ENCODE results near the gene BLNK.
"Not testable (repeated sequence)": the region's sequence is repeated elsewhere in the genome, so short reads cannot be mapped to it uniquely, and the experiment has no call there.

Gene BLNK

GRCh38 chr10:96310321-96310669 lies 38.9 kb upstream of the BLNK start:
- H3K56ac ChIP-seq (ENCODE audit: low read length), result no peak overlapping the region
- H4K5ac ChIP-seq (ENCODE audit: low read length), result peak overlapping the region; percentile 60
- H3K4me3 ChIP-seq (ENCODE audit: low read length), result no peak overlapping the region
- H3K23ac ChIP-seq (ENCODE audit: low read length), result no peak overlapping the region
- H3K4me1 ChIP-seq (ENCODE audit: control insufficient read depth, low read depth, low read length), result peaks cover 9% of the 10 kb centered on the region
- peak overlapping the region; percentile 77 for H3K27ac ChIP-seq (ENCODE audit: low read depth, low read length)
- no peak overlapping the region for H2AK5ac ChIP-seq (ENCODE audit: low read length)
- H3K4me2 ChIP-seq (ENCODE audit: low read length), result no peak overlapping the region
- WGBS (ENCODE audit: extremely low coverage, insufficient coverage, low lambda C conversion rate), result no CpG with 5 or more reads among the region's 1 CpG
- peak overlapping the region; percentile 78 for H2BK120ac ChIP-seq (ENCODE audit: low read depth, low read length)
- H3K27me3 ChIP-seq (ENCODE audit: insufficient read depth, low read length, poor library complexity), result no peaks in the 10 kb centered on the region
- no peaks in the 10 kb centered on the region for H3K79me1 ChIP-seq (ENCODE audit: low read length)
- peak overlapping the region; percentile 99 for H3K18ac ChIP-seq (ENCODE audit: low read length)
- H3K79me2 ChIP-seq (ENCODE audit: control insufficient read depth, insufficient read depth, low read length), result no peaks in the 10 kb centered on the region
- no peaks in the 10 kb centered on the region for H3K36me3 ChIP-seq (ENCODE audit: control insufficient read depth, insufficient read depth, low read length)
- peak overlapping the region; percentile 74 for H2BK15ac ChIP-seq (replicated peaks; ENCODE audit: low read depth)
- H3K4ac ChIP-seq (ENCODE audit: low read depth, low read length), result peak overlapping the region; percentile 86
- no peak overlapping the region for H2BK5ac ChIP-seq (ENCODE audit: low read length)
- peak; percentile 38 for DNase-seq
- peak overlapping the region; percentile 14 for H4K8ac ChIP-seq (ENCODE audit: low read depth, low read length)
- no peak overlapping the region for H3K9ac ChIP-seq (ENCODE audit: low read length)

- Histone ChIP-seq H2AK5ac (ENCODE audit: low read length) (no peak overlapping the region), H3K4me2 (ENCODE audit: low read length) (no peak overlapping the region), H2BK5ac (ENCODE audit: low read length) (no peak overlapping the region), H4K8ac (ENCODE audit: low read depth, low read length) (no peak overlapping the region), H3K18ac (ENCODE audit: low read length) (peak overlapping the region; percentile 9), H3K27me3 (ENCODE audit: insufficient read depth, low read length, poor library complexity) (no peaks in the 10 kb centered on the region), H3K36me3 (ENCODE audit: control insufficient read depth, insufficient read depth, low read length) (no peaks in the 10 kb centered on the region), H2BK120ac (ENCODE audit: low read depth, low read length) (no peak overlapping the region), H3K4me3 (ENCODE audit: low read length) (no peak overlapping the region), H3K4ac (ENCODE audit: low read depth, low read length) (no peak overlapping the region), H2BK15ac (replicated peaks; ENCODE audit: low read depth) (no peak overlapping the region), H3K9ac (ENCODE audit: low read length) (no peak overlapping the region), H3K56ac (ENCODE audit: low read length) (peak overlapping the region; percentile 46), H3K79me1 (ENCODE audit: low read length) (no peaks in the 10 kb centered on the region), H4K5ac (ENCODE audit: low read length) (no peak overlapping the region), H3K4me1 (ENCODE audit: control insufficient read depth, low read depth, low read length) (peaks cover 9% of the 10 kb centered on the region), H3K27ac (ENCODE audit: low read depth, low read length) (peak overlapping the region; percentile 11), H3K23ac (ENCODE audit: low read length) (no peak overlapping the region), H3K79me2 (ENCODE audit: control insufficient read depth, insufficient read depth, low read length) (no peaks in the 10 kb centered on the region)
- WGBS (ENCODE audit: extremely low coverage, insufficient coverage, low lambda C conversion rate), result no CpG with 5 or more reads among the region's 3 CpGs
- DNase-seq, result peak; percentile 87
Measured at GRCh38 chr10:96309628-96310320, 38.4 kb upstream of the BLNK start.

DNA sequence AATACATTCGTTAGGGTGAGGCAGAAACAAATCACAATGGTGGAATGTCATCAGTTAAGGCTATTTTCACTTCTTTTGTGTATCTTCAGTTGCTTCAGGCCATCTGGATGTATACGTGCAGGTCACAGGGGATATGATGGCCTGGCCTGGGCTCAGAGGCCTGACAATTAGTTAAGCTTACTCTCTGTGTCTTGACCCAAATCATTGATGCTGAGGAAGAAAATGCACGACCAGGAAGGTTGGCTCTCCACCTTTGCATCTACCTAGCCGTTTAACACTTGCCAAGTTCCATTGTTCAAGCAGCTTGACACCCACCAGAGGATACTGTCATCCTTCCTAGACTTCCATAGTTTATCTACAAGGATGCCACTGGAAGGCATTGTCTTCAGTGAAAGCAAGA lies 37.5 kb upstream of the BLNK start:
- H3K23ac ChIP-seq (ENCODE audit: low read length); H3K79me2 ChIP-seq (ENCODE audit: control insufficient read depth, insufficient read depth, low read length); H3K56ac ChIP-seq (ENCODE audit: low read length); H2BK15ac ChIP-seq (replicated peaks; ENCODE audit: low read depth); H2BK5ac ChIP-seq (ENCODE audit: low read length); H3K4ac ChIP-seq (ENCODE audit: low read depth, low read length); H3K27ac ChIP-seq (ENCODE audit: low read depth, low read length); H3K4me1 ChIP-seq (ENCODE audit: control insufficient read depth, low read depth, low read length); H3K4me2 ChIP-seq (ENCODE audit: low read length); H3K4me3 ChIP-seq (ENCODE audit: low read length); H4K5ac ChIP-seq (ENCODE audit: low read length); H3K36me3 ChIP-seq (ENCODE audit: control insufficient read depth, insufficient read depth, low read length); H3K79me1 ChIP-seq (ENCODE audit: low read length); H3K9ac ChIP-seq (ENCODE audit: low read length); H4K8ac ChIP-seq (ENCODE audit: low read depth, low read length); H2BK120ac ChIP-seq (ENCODE audit: low read depth, low read length); H3K27me3 ChIP-seq (ENCODE audit: insufficient read depth, low read length, poor library complexity); H3K18ac ChIP-seq (ENCODE audit: low read length); H2AK5ac ChIP-seq (ENCODE audit: low read length): not testable (repeated sequence)
- WGBS (ENCODE audit: extremely low coverage, insufficient coverage, low lambda C conversion rate), result no CpG with 5 or more reads among the region's 4 CpGs
- peak; percentile 26 for DNase-seq

DNA sequence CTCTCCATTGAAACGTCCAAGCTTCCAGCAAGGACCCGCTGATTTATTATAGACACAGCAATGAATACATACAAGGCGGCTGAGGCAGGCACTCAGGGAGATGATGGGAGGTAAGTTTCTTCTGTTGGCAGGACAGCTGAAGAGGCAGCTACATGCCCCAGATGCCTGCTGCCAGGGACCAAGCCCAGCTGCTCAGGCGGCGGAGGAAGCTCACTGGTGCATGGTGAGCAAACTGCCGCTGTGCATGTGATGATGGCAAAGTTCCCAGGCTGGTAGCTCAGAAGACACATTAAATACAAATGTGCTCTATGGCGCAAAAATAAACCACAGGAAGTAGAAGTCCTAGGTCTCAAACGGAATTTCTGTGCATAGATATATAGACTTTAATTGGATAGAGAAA lies 35.1 kb upstream of the BLNK start:
- Histone ChIP-seq H2BK120ac (ENCODE audit: low read depth, low read length) (no peak overlapping the region), H3K27ac (ENCODE audit: low read depth, low read length) (no peak overlapping the region), H3K36me3 (ENCODE audit: control insufficient read depth, insufficient read depth, low read length) (no peaks in the 10 kb centered on the region), H2BK5ac (ENCODE audit: low read length) (no peak overlapping the region), H3K79me2 (ENCODE audit: control insufficient read depth, insufficient read depth, low read length) (no peaks in the 10 kb centered on the region), H3K4ac (ENCODE audit: low read depth, low read length) (no peak overlapping the region), H3K18ac (ENCODE audit: low read length) (no peak overlapping the region), H3K27me3 (ENCODE audit: insufficient read depth, low read length, poor library complexity) (no peaks in the 10 kb centered on the region), H2AK5ac (ENCODE audit: low read length) (no peak overlapping the region), H4K8ac (ENCODE audit: low read depth, low read length) (no peak overlapping the region), H3K4me2 (ENCODE audit: low read length) (no peak overlapping the region), H2BK15ac (replicated peaks; ENCODE audit: low read depth) (no peak overlapping the region), H3K23ac (ENCODE audit: low read length) (no peak overlapping the region), H3K4me1 (ENCODE audit: control insufficient read depth, low read depth, low read length) (peaks cover 9% of the 10 kb centered on the region), H3K79me1 (ENCODE audit: low read length) (no peaks in the 10 kb centered on the region), H4K5ac (ENCODE audit: low read length) (no peak overlapping the region), H3K4me3 (ENCODE audit: low read length) (no peak overlapping the region), H3K9ac (ENCODE audit: low read length) (no peak overlapping the region), H3K56ac (ENCODE audit: low read length) (no peak overlapping the region)
- DNase-seq, result no peak
- no CpG with 5 or more reads among the region's 8 CpGs for WGBS (ENCODE audit: extremely low coverage, insufficient coverage, low lambda C conversion rate)

GRCh38 chr10:96305019-96305418 lies 33.6 kb upstream of the BLNK start:
- no peaks in the 10 kb centered on the region for H3K36me3 ChIP-seq (ENCODE audit: control insufficient read depth, insufficient read depth, low read length)
- H3K23ac ChIP-seq (ENCODE audit: low read length), result no peak overlapping the region
- no peak overlapping the region for H4K5ac ChIP-seq (ENCODE audit: low read length)
- H3K4me1 ChIP-seq (ENCODE audit: control insufficient read depth, low read depth, low read length), result peaks cover 10% of the 10 kb centered on the region
- H3K4me2 ChIP-seq (ENCODE audit: low read length), result no peak overlapping the region
- no peaks in the 10 kb centered on the region for H3K79me2 ChIP-seq (ENCODE audit: control insufficient read depth, insufficient read depth, low read length)
- no peak overlapping the region for H3K9ac ChIP-seq (ENCODE audit: low read length)
- no peak overlapping the region for H2BK5ac ChIP-seq (ENCODE audit: low read length)
- H3K4ac ChIP-seq (ENCODE audit: low read depth, low read length), result no peak overlapping the region
- H3K4me3 ChIP-seq (ENCODE audit: low read length), result no peak overlapping the region
- H2BK120ac ChIP-seq (ENCODE audit: low read depth, low read length), result no peak overlapping the region
- H3K18ac ChIP-seq (ENCODE audit: low read length), result no peak overlapping the region
- H3K79me1 ChIP-seq (ENCODE audit: low read length), result no peaks in the 10 kb centered on the region
- WGBS (ENCODE audit: extremely low coverage, insufficient coverage, low lambda C conversion rate), result no CpG with 5 or more reads among the region's 3 CpGs
- H2BK15ac ChIP-seq (replicated peaks; ENCODE audit: low read depth), result no peak overlapping the region
- H3K56ac ChIP-seq (ENCODE audit: low read length), result no peak overlapping the region
- no peak overlapping the region for H2AK5ac ChIP-seq (ENCODE audit: low read length)
- H3K27me3 ChIP-seq (ENCODE audit: insufficient read depth, low read length, poor library complexity), result no peaks in the 10 kb centered on the region
- no peak for DNase-seq
- no peak overlapping the region for H3K27ac ChIP-seq (ENCODE audit: low read depth, low read length)
- H4K8ac ChIP-seq (ENCODE audit: low read depth, low read length), result no peak overlapping the region

DNA sequence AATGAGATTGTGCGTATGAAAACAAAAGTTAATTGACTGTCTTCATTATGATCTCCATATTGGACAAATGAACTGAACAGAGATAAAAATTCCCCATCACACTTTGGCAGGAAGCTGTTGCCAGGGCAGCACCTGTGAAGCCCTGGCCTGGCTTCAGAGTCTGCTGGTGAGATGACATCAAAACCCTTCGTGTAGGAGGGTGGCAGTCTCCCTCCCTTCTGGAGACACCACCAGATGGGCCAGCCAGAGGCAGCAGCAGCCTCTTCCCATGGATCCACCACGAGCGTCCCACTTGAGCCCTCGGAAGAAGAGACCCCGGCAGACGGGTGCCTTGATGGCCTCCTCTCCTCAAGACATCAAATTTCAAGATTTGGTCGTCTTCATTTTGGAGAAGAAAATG lies 32.9 kb upstream of the BLNK start, which contains the start of gene DNTT:
Gene DNTT, plus strand, starts transcription at position 205 of the 400 bp plus-strand sequence. Its CDS starts 64 bp downstream, at position 269.
- Histone ChIP-seq H3K4me3 (ENCODE audit: low read length) (no peak within 1 kb of the TSS), H3K23ac (ENCODE audit: low read length) (no peak within 1 kb of the TSS), H3K36me3 (ENCODE audit: control insufficient read depth, insufficient read depth, low read length) (no peaks in the 10 kb centered on the region), H2BK120ac (ENCODE audit: low read depth, low read length) (no peak within 1 kb of the TSS), H4K5ac (ENCODE audit: low read length) (no peak within 1 kb of the TSS), H3K9ac (ENCODE audit: low read length) (no peak within 1 kb of the TSS), H3K4ac (ENCODE audit: low read depth, low read length) (no peak within 1 kb of the TSS), H2BK5ac (ENCODE audit: low read length) (no peak within 1 kb of the TSS), H3K4me1 (ENCODE audit: control insufficient read depth, low read depth, low read length) (peaks cover 8% of the 10 kb centered on the region), H3K79me1 (ENCODE audit: low read length) (no peaks in the 10 kb centered on the region), H4K8ac (ENCODE audit: low read depth, low read length) (no peak within 1 kb of the TSS), H3K4me2 (ENCODE audit: low read length) (no peak within 1 kb of the TSS), H2BK15ac (replicated peaks; ENCODE audit: low read depth) (no peak within 1 kb of the TSS), H3K27ac (ENCODE audit: low read depth, low read length) (no peak within 1 kb of the TSS), H3K18ac (ENCODE audit: low read length) (no peak within 1 kb of the TSS), H3K79me2 (ENCODE audit: control insufficient read depth, insufficient read depth, low read length) (no peaks in the 10 kb centered on the region), H2AK5ac (ENCODE audit: low read length) (no peak within 1 kb of the TSS), H3K56ac (ENCODE audit: low read length) (no peak within 1 kb of the TSS), H3K27me3 (ENCODE audit: insufficient read depth, low read length, poor library complexity) (no peaks in the 10 kb centered on the region)
- DNase-seq, result no peak
- WGBS (ENCODE audit: extremely low coverage, insufficient coverage, low lambda C conversion rate), result no CpG with 5 or more reads among the region's 8 CpGs

Data from mesendoderm (in vitro differentiated cells).